Hematopoietic multipotent progenitor cell treated with erythropoietin and hydrocortisone succinate and interleukin-3 and kit ligand, for 6 days (in vitro differentiated cells): Measurements from ENCODE around the gene NRROS.

Source experiments
- DNase-seq: peaks from one replicate; pipeline ENCODE4 v3.0.0-alpha.2; 2015

NRROS gene

GRCh38 chr3:196689941-196690660 is 50.6 kb downstream of the NRROS start:
- DNase-seq, result no peak

- no peak for DNase-seq
These were observed 51.9 kb downstream of the NRROS start for GRCh38 chr3:196691386-196691785.

GRCh38 chr3:196694202-196694638 is 54.7 kb downstream of the NRROS start:
- peak; percentile 78 for DNase-seq

- DNase-seq, result no peak
These were observed 55.7 kb downstream of the NRROS start for GRCh38 chr3:196694941-196695848.

- DNase-seq, result no peak
These were observed 56.3 kb downstream of the NRROS start for GRCh38 chr3:196695849-196696226.

GRCh38 chr3:196697270-196697669 is 57.8 kb downstream of the NRROS start:
- DNase-seq, result no peak

GRCh38 chr3:196699749-196700148 is 60.3 kb downstream of the NRROS start:
- DNase-seq, result no peak

- DNase-seq, result peak; percentile 32
These were observed 61.3 kb downstream of the NRROS start for GRCh38 chr3:196700801-196701200.

GRCh38 chr3:196706327-196706726 is 66.8 kb downstream of the NRROS start:
- no peak for DNase-seq

- no peak for DNase-seq
These were observed 67.2 kb downstream of the NRROS start for GRCh38 chr3:196706731-196707130.

- no peak for DNase-seq
These were observed 68.1 kb downstream of the NRROS start for GRCh38 chr3:196707566-196707965.

GRCh38 chr3:196708467-196708866 is 69.0 kb downstream of the NRROS start:
- no peak for DNase-seq
